A549 (cell line): ENCODE data around the gene VRK2. TPM values are rescaled to one million over a fixed set of nuclear protein-coding genes. Genes with fewer than 3 reads are reported as not detected.

Experiments
- ATAC-seq, 2 experiments: fragments of 200-7000 bp in 1 of 2; fragments of >200 bp in 1 of 2; cut with Nextera tagmentation in 1 of 2; cut with Tn5 transposase in 1 of 2; 3 replicates each; pipeline versions ENCODE4 v1.8.0 to v1.9.1; 2018 to 2020; ENCODE audit warnings: mild to moderate bottlenecking in 1 of 2, moderate library complexity in 1 of 2
- CTCF ChIA-PET: fragments of 300-600 bp; sonication (Branson Sonifier 250); formaldehyde crosslinking; extraction: SDS; loops from one replicate; lab custom pipeline; 2021; ENCODE audit warnings: antibody characterized with exemption, inconsistent platforms; lab: Yijun Ruan, JAX
- POLR2A ChIA-PET: fragments of 350-600 bp; formaldehyde crosslinking; extraction: SDS; loops from one replicate; lab custom pipeline; 2021; ENCODE audit warnings: antibody characterized with exemption, inconsistent platforms; lab: Yijun Ruan, JAX
- DNase-seq, 2 experiments: peaks; one replicate each; pipeline versions ENCODE4 v3.0.0 to v3.0.0-alpha.2; 2011 to 2016; ENCODE audit warnings: low read depth in 1 of 2, low spot score in 1 of 2
- FAIRE-seq: peaks from 2 replicates; lab custom pipeline; 2011; peaks lifted over from hg19 to GRCh38; lab: Jason Lieb, UNC
- H3K27ac ChIP-seq, 2 experiments: fragments of >200 bp; sonication (Bioruptor Twin); formaldehyde crosslinking; 3 replicates each; pipeline ENCODE4 v1.5.1; 2016 to 2017
- H3K4me1 ChIP-seq: fragments of >200 bp; sonication (Bioruptor Twin); formaldehyde crosslinking; 3 replicates; pipeline ENCODE4 v1.6.1; 2016
- H3K4me2 ChIP-seq: fragments of >200 bp; sonication (Bioruptor Twin); formaldehyde crosslinking; 3 replicates; pipeline ENCODE4 v1.6.1; 2016
- H3K4me3 ChIP-seq: fragments of >200 bp; sonication (Bioruptor Twin); formaldehyde crosslinking; 3 replicates; pipeline ENCODE4 v1.5.1; 2016
- H3K9me3 ChIP-seq: fragments of >200 bp; sonication (Bioruptor Twin); formaldehyde crosslinking; 3 replicates; pipeline ENCODE4 v1.6.1; 2016
- BCL3 ChIP-seq: fragments of >200 bp; sonication (Bioruptor Twin); formaldehyde crosslinking; IDR thresholded peaks from 3 replicates; pipeline ENCODE4 v1.6.1; 2016
- BHLHE40 ChIP-seq: IDR thresholded peaks from 2 replicates; pipeline ENCODE4 v1.6.1; 2012; ENCODE audit warnings: low read depth, low read length, inconsistent platforms
- CBX2 ChIP-seq: fragments of 200-600 bp; sonication (generic); IDR thresholded peaks from 2 replicates; pipeline ENCODE4 v1.6.1; 2016; ENCODE audit warnings: low read depth, mild to moderate bottlenecking, borderline replicate concordance
- CEBPB ChIP-seq, 2 experiments: fragments of >200 bp in 1 of 2; sonication (Bioruptor Twin) in 1 of 2; formaldehyde crosslinking in 1 of 2; IDR thresholded peaks; 2 replicates each; pipeline ENCODE4 v1.6.1; 2012 to 2016
- CHD2 ChIP-seq: fragments of 150-350 bp; IDR thresholded peaks from 2 replicates; pipeline ENCODE4 v1.6.1; 2014; ENCODE audit warnings: low read length; ENCODE audit not compliant: partially characterized antibody
- EHF ChIP-seq: fragments of 250-450 bp; sonication (Bioruptor Pico); IDR thresholded peaks from 2 replicates; pipeline ENCODE4 v1.5.0; 2020; ENCODE audit warnings: mild to moderate bottlenecking
- EHMT2 ChIP-seq: fragments of 200-600 bp; sonication (generic); IDR thresholded peaks from 2 replicates; pipeline ENCODE4 v1.6.1; 2016; ENCODE audit warnings: antibody characterized with exemption, low read depth, mild to moderate bottlenecking, moderate library complexity
- EP300 ChIP-seq, 2 experiments: fragments of >200 bp; sonication (Bioruptor Twin); formaldehyde crosslinking; IDR thresholded peaks; 2 replicates in 1 of 2; 3 replicates in 1 of 2; pipeline ENCODE4 v1.6.1; 2016 to 2017
- ESRRA ChIP-seq: fragments of 150-350 bp; IDR thresholded peaks from 2 replicates; pipeline ENCODE4 v1.6.1; 2014; ENCODE audit warnings: mild to moderate bottlenecking, low read length, borderline replicate concordance
- FOSL2 ChIP-seq, 2 experiments: fragments of 450-650 bp in 1 of 2; fragments of >200 bp in 1 of 2; sonication (Bioruptor Twin) in 1 of 2; formaldehyde crosslinking; IDR thresholded peaks; 2 replicates each; pipeline versions ENCODE4 v1.5.0 to v1.6.1; 2016 to 2020; ENCODE audit warnings: mild to moderate bottlenecking in 1 of 2, moderate library complexity in 1 of 2
- GATA3 ChIP-seq: IDR thresholded peaks from 2 replicates; pipeline ENCODE4 v1.6.1; 2012; ENCODE audit warnings: borderline replicate concordance
- HDAC2 ChIP-seq: fragments of 200-600 bp; sonication (generic); IDR thresholded peaks from 2 replicates; pipeline ENCODE4 v1.6.1; 2016
- HEYL ChIP-seq: fragments of 250-450 bp; sonication (Bioruptor Pico); IDR thresholded peaks from 2 replicates; pipeline ENCODE4 v1.8.0; 2021; ENCODE audit warnings: mild to moderate bottlenecking, moderate library complexity
- HOXA7 ChIP-seq: fragments of 250-450 bp; sonication (Bioruptor Pico); IDR thresholded peaks from 2 replicates; pipeline ENCODE4 v1.5.0; 2020; ENCODE audit warnings: mild to moderate bottlenecking, moderate library complexity
- HOXB13 ChIP-seq: fragments of 250-450 bp; sonication (Bioruptor Pico); IDR thresholded peaks from 2 replicates; pipeline ENCODE4 v1.5.0; 2020; ENCODE audit warnings: low read depth, mild to moderate bottlenecking, moderate library complexity
- HOXB5 ChIP-seq: fragments of 250-450 bp; sonication (Bioruptor Pico); IDR thresholded peaks from 2 replicates; pipeline ENCODE4 v1.5.0; 2020; ENCODE audit warnings: mild to moderate bottlenecking, moderate library complexity
- MAFK ChIP-seq: fragments of 450-650 bp; IDR thresholded peaks from 2 replicates; pipeline ENCODE4 v1.6.1; 2014; ENCODE audit not compliant: partially characterized antibody
- MAZ ChIP-seq: fragments of 150-350 bp; IDR thresholded peaks from 2 replicates; pipeline ENCODE4 v1.6.1; 2014; ENCODE audit warnings: antibody characterized with exemption, low read depth, low read length, borderline replicate concordance
- NPAS2 ChIP-seq: fragments of 250-450 bp; sonication (Bioruptor Pico); IDR thresholded peaks from 2 replicates; pipeline ENCODE4 v1.8.0; 2022; ENCODE audit warnings: mild to moderate bottlenecking, moderate library complexity, borderline replicate concordance
- NR3C1 ChIP-seq: fragments of >200 bp; sonication (Bioruptor Twin); formaldehyde crosslinking; IDR thresholded peaks from 3 replicates; pipeline ENCODE4 v1.6.1; 2017
- PBX3 ChIP-seq: IDR thresholded peaks from 2 replicates; pipeline ENCODE4 v1.6.1; 2012
- POLR2AphosphoS2 ChIP-seq: conservative IDR thresholded peaks from 2 replicates; pipeline ENCODE4 v1.6.1; 2012; ENCODE audit warnings: low read length, improper control_type of control experiment, inconsistent platforms
- RAD21 ChIP-seq, 2 experiments: fragments of >200 bp in 1 of 2; sonication (Bioruptor Twin) in 1 of 2; formaldehyde crosslinking in 1 of 2; IDR thresholded peaks in 1 of 2; conservative IDR thresholded peaks in 1 of 2; 2 replicates in 1 of 2; 3 replicates in 1 of 2; pipeline ENCODE4 v1.6.1; 2012 to 2018; ENCODE audit warnings: inconsistent platforms in 1 of 2
- SREBF2 ChIP-seq: fragments of 450-650 bp; IDR thresholded peaks from 2 replicates; pipeline ENCODE4 v1.6.1; 2014; ENCODE audit warnings: mild to moderate bottlenecking, moderate library complexity
- TFCP2L1 ChIP-seq: fragments of 250-450 bp; sonication (Bioruptor Pico); IDR thresholded peaks from 2 replicates; pipeline ENCODE4 v1.5.0; 2021; ENCODE audit warnings: mild to moderate bottlenecking
- TP53 ChIP-seq: fragments of 250-450 bp; sonication (Bioruptor Pico); IDR thresholded peaks from 2 replicates; pipeline ENCODE4 v1.5.0; 2021; ENCODE audit warnings: mild to moderate bottlenecking, moderate library complexity
- ZC3H11A ChIP-seq: fragments of 450-650 bp; IDR thresholded peaks from 2 replicates; pipeline ENCODE4 v1.6.1; 2014; ENCODE audit warnings: antibody characterized with exemption, mild to moderate bottlenecking
- ZNF302 ChIP-seq: fragments of 250-450 bp; sonication (Bioruptor Pico); IDR thresholded peaks from 2 replicates; pipeline ENCODE4 v1.9.0; 2021; ENCODE audit warnings: inconsistent platforms, mild to moderate bottlenecking, moderate library complexity
- ZSCAN20 ChIP-seq: fragments of 250-450 bp; sonication (Bioruptor Pico); IDR thresholded peaks from 2 replicates; pipeline ENCODE4 v1.8.0; 2022; ENCODE audit warnings: mild to moderate bottlenecking, moderate library complexity
- WGBS: methylation state at CpG from one replicate; pipeline ENCODE4 v1.1.6; 2017; ENCODE audit errors: missing lambda C conversion rate; 5-methylcytosine and 5-hydroxymethylcytosine counted together
- polyA plus RNA-seq, 4 experiments: library from polyadenylated mRNA; depleted of rRNA in 3 of 4; stranded (reverse); fragments of >200 nt; fragmentation: RNase III in 1 of 4; extraction: RNeasy Plus Mini Kit Qiagen cat#74134 plus additional on column Dnase treatment in 1 of 4; gene quantifications; 2 replicates in 3 of 4; 3 replicates in 1 of 4; pipeline ENCODE4 v1.2.3, GENCODE V29; 2011 to 2017

Gene VRK2
- polyA plus RNA-seq, 2 of the 4 experiments (the other 2 are of a cell fraction) = 19.4 to 80.9 TPM

GRCh38 chr2:58195662-58196061 lies 149.1 kb downstream of the VRK2 start:
- FAIRE-seq = no peak
- WGBS = 91% methylated on average over 1 of the region's 1 CpG

GRCh38 chr2:58197894-58198293 lies 151.3 kb downstream of the VRK2 start:
- no peak for DNase-seq
- CTCF ChIA-PET = no interaction called here
- peaks cover 20% of the 10 kb centered on the region for H3K4me1 ChIP-seq
- H3K27ac ChIP-seq = no peak overlapping the region
- H3K9me3 ChIP-seq = no peaks in the 10 kb centered on the region
- FAIRE-seq = no peak
- H3K4me3 ChIP-seq = no peak overlapping the region
- no peak for TF ChIP-seq FOSL2 (IDR thresholded peaks at IDR 0.05)
- no peak for TF ChIP-seq FOSL2 (CRISPR knock-in tag; IDR thresholded peaks at IDR 0.05)
- POLR2A ChIA-PET = no interaction called here
- no peak overlapping the region for H3K4me2 ChIP-seq
- WGBS = 86% methylated on average over 2 of the region's 2 CpGs
- no peak for ATAC-seq

More at GRCh38 chr2:58195662-58196061, 149.1 kb downstream of the VRK2 start:
- Histone ChIP-seq H3K4me3 (no peak overlapping the region), H3K4me2 (no peak overlapping the region), H3K27ac (no peak overlapping the region), H3K4me1 (peaks cover 7% of the 10 kb centered on the region; the same call in 1 of the 3 replicates), H3K9me3 (no peaks in the 10 kb centered on the region)
- no peak for ATAC-seq
- no peak for DNase-seq
- POLR2A ChIA-PET = no interaction called here
- CTCF ChIA-PET = no interaction called here
- TF ChIP-seq HDAC2 (no peak), TP53 (CRISPR knock-in tag) (no peak), CHD2 (no peak), HEYL (no peak), BCL3 (no peak), HOXB5 (no peak), GATA3 (no peak), MAFK (no peak), NR3C1 (no peak), ZSCAN20 (no peak), HOXB13 (CRISPR knock-in tag) (no peak), RAD21 (conservative IDR thresholded peaks at IDR 0.05 in 1 of 2, IDR thresholded peaks at IDR 0.05 in 1 of 2) (no peak), EHF (CRISPR knock-in tag) (no peak), HOXA7 (no peak), MAZ (no peak), FOSL2 (IDR thresholded peaks at IDR 0.05) (no peak), FOSL2 (CRISPR knock-in tag; IDR thresholded peaks at IDR 0.05) (no peak), ZC3H11A (no peak), EHMT2 (no peak)

- TF ChIP-seq SREBF2 = no peak
- no peak for TF ChIP-seq EP300 (IDR thresholded peaks at IDR 0.05)
- TF ChIP-seq NPAS2 (CRISPR knock-in tag) = no peak
- TF ChIP-seq PBX3 = no peak
- TF ChIP-seq TFCP2L1 (CRISPR knock-in tag) = no peak
- TF ChIP-seq BHLHE40 = no peak
- TF ChIP-seq ZNF302 = no peak
- TF ChIP-seq POLR2AphosphoS2 = no peak
- no peak for TF ChIP-seq ESRRA
- TF ChIP-seq HOXB13 (CRISPR knock-in tag) = no peak
- no peak for TF ChIP-seq CEBPB (IDR thresholded peaks at IDR 0.05)
- no peak for TF ChIP-seq HDAC2
- TF ChIP-seq MAFK = no peak
- no peak for TF ChIP-seq RAD21 (conservative IDR thresholded peaks at IDR 0.05 in 1 of 2, IDR thresholded peaks at IDR 0.05 in 1 of 2)
- TF ChIP-seq EHF (CRISPR knock-in tag) = no peak
- TF ChIP-seq CBX2 = no peak
- ChIA-PET POLR2A (no interaction called here), CTCF (interaction anchor here (1.0 kb wide), 1 partner anchor 482 kb away, joined by 3 read pairs; no protein-coding TSS in a partner anchor)
- ATAC-seq (no peak), DNase-seq (no peak), FAIRE-seq (peak; percentile 70)
- 90% methylated on average over 1 of the region's 1 CpG for WGBS
- H3K4me1 ChIP-seq = peaks cover 31% of the 10 kb centered on the region
- H3K4me3 ChIP-seq = no peak overlapping the region
- H3K4me2 ChIP-seq = no peak overlapping the region
- no peak overlapping the region for H3K27ac ChIP-seq
- no peaks in the 10 kb centered on the region for H3K9me3 ChIP-seq
Observed at GRCh38 chr2:58202404-58202803, 155.8 kb downstream of the VRK2 start.
